Fibroblast of lung (primary cell): ENCODE results near the gene CCDC183. TPM values are rescaled to one million over a fixed set of nuclear protein-coding genes. Genes with fewer than 3 reads are reported as not detected.

Experiments used
- DNase-seq, 2 donors: peaks; one replicate each; pipeline versions ENCODE4 v3.0.0 to v3.0.0-alpha.2; 2010; ENCODE audit warnings: low read depth in 2 of 2
- H2AFZ ChIP-seq: 2 replicates; pipeline ENCODE4 v1.5.1; 2012; ENCODE audit warnings: low read length, control low read depth, inconsistent platforms
- H3K27ac ChIP-seq: 2 replicates; pipeline ENCODE4 v1.5.1; 2011; ENCODE audit warnings: low read length, control low read depth; ENCODE audit not compliant: insufficient read depth
- H3K27me3 ChIP-seq: 2 replicates; pipeline ENCODE4 v1.5.1; 2011; ENCODE audit warnings: mild to moderate bottlenecking, low read length; ENCODE audit not compliant: control insufficient read depth, insufficient read depth
- H3K36me3 ChIP-seq: 2 replicates; pipeline ENCODE4 v1.5.1; 2011; ENCODE audit warnings: low read length; ENCODE audit not compliant: control insufficient read depth, insufficient read depth
- H3K4me1 ChIP-seq: 2 replicates; pipeline ENCODE4 v1.5.1; 2011; ENCODE audit warnings: low read length; ENCODE audit not compliant: control insufficient read depth, insufficient read depth; ENCODE audit errors: extremely low read depth
- H3K4me2 ChIP-seq: 2 replicates; pipeline ENCODE4 v1.5.1; 2011; ENCODE audit warnings: low read length, control low read depth; ENCODE audit not compliant: insufficient read depth; ENCODE audit errors: extremely low read depth
- H3K4me3 ChIP-seq, 4 experiments: fragments of 200-600 bp in 1 of 4; sonication (generic) in 1 of 4; replicated peaks in 1 of 4; 2 replicates each; pipeline ENCODE4 v1.5.1; 2011 to 2016; ENCODE audit warnings: low read length in 4 of 4, low read depth in 3 of 4, mild to moderate bottlenecking in 3 of 4, control low read depth in 2 of 4, inconsistent platforms in 1 of 4, mixed read lengths in 1 of 4; ENCODE audit not compliant: insufficient read depth in 1 of 4; ENCODE audit errors: control extremely low read depth in 1 of 4
- H3K79me2 ChIP-seq: 2 replicates; pipeline ENCODE4 v1.5.1; 2012; ENCODE audit warnings: mild to moderate bottlenecking, low read length, inconsistent platforms; ENCODE audit not compliant: control insufficient read depth, insufficient read depth
- H3K9ac ChIP-seq: 2 replicates; pipeline ENCODE4 v1.5.1; 2011; ENCODE audit warnings: mild to moderate bottlenecking, low read length, control low read depth; ENCODE audit not compliant: insufficient read depth
- H3K9me3 ChIP-seq: 2 replicates; pipeline ENCODE4 v1.5.1; 2012; ENCODE audit warnings: low read depth, low read length; ENCODE audit not compliant: control insufficient read depth, insufficient read depth
- H4K20me1 ChIP-seq: 2 replicates; pipeline ENCODE4 v1.5.1; 2011; ENCODE audit warnings: low read length; ENCODE audit not compliant: control insufficient read depth, insufficient read depth; ENCODE audit errors: extremely low read depth
- EZH2 ChIP-seq: IDR thresholded peaks from 2 replicates; pipeline ENCODE4 v1.5.1; 2012; ENCODE audit warnings: low read length, control low read depth, mild to moderate bottlenecking; ENCODE audit errors: missing control alignments
- polyA plus RNA-seq, 2 donors: library from polyadenylated mRNA; depleted of rRNA in 1 of 2; stranded (reverse) in 1 of 2; unstranded in 1 of 2; fragments of >200 nt; gene quantifications; 2 replicates each; pipeline ENCODE4 v1.2.1, GENCODE V29; 2011 to 2012; ENCODE audit warnings: missing spikeins in 1 of 2
- total RNA-seq: library from RNA; depleted of rRNA; stranded (reverse); fragments of >200 nt; gene quantifications from 2 replicates; pipeline ENCODE4 v1.2.1, GENCODE V29; 2014
- TF ChIP-seq, protein P1 (sequence below), 2 donors: IDR thresholded peaks in 1 of 2; conservative IDR thresholded peaks in 1 of 2; 1 replicate in 1 of 2; 2 replicates in 1 of 2; pipeline ENCODE4 v1.5.1; 2011 to 2012; ENCODE audit warnings: low read length in 2 of 2, control low read depth in 1 of 2, inconsistent platforms in 1 of 2, low read depth in 1 of 2, mild to moderate bottlenecking in 1 of 2

The CCDC183 gene
- total and polyA plus RNA-seq, 2 donors (not counting 1 experiment from before 2014, with no cell fraction given), result 0.35 to 0.99 TPM

DNA sequence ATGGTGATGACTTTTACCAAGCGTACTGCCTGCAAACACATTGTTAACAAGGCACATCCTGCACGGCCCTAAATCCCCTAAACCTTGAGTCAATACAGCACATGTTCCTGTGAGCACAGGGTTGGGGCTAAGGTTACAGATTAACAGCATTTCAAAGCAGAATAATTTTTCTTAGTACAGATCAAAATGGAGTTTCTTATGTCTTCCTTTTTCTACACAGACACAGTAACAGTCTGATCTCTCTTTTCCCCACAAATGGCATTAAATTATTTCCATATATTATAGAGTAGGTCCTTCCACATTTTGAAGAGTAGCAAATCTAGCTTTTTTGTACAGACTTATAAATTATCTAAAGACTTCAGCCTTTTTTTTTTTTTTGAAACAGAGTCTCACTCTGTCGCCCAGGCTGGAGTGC lies 6.6 kb upstream of the CCDC183 start:
- no peaks in the 10 kb centered on the region for H4K20me1 ChIP-seq
- peaks cover 4% of the 10 kb centered on the region for H3K4me1 ChIP-seq
- no peak for DNase-seq
- peaks cover 2% of the 10 kb centered on the region for H3K36me3 ChIP-seq
- no peaks in the 10 kb centered on the region for H3K27me3 ChIP-seq
- H3K4me3 ChIP-seq, result no peak overlapping the region
- H3K27ac ChIP-seq, result no peak overlapping the region
- TF ChIP-seq EZH2, result no peak
- TF ChIP-seq, protein P1, sequence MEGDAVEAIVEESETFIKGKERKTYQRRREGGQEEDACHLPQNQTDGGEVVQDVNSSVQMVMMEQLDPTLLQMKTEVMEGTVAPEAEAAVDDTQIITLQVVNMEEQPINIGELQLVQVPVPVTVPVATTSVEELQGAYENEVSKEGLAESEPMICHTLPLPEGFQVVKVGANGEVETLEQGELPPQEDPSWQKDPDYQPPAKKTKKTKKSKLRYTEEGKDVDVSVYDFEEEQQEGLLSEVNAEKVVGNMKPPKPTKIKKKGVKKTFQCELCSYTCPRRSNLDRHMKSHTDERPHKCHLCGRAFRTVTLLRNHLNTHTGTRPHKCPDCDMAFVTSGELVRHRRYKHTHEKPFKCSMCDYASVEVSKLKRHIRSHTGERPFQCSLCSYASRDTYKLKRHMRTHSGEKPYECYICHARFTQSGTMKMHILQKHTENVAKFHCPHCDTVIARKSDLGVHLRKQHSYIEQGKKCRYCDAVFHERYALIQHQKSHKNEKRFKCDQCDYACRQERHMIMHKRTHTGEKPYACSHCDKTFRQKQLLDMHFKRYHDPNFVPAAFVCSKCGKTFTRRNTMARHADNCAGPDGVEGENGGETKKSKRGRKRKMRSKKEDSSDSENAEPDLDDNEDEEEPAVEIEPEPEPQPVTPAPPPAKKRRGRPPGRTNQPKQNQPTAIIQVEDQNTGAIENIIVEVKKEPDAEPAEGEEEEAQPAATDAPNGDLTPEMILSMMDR (conservative IDR thresholded peaks at IDR 0.05 in 1 of 2, IDR thresholded peaks at IDR 0.05 in 1 of 2; ENCODE audit: low read depth in 1 of 2, low read length in 2 of 2), result no peak
- H3K9me3 ChIP-seq, result no peaks in the 10 kb centered on the region
- H2AFZ ChIP-seq, result no peak overlapping the region
- H3K79me2 ChIP-seq, result peaks cover 4% of the 10 kb centered on the region
- no peak overlapping the region for H3K9ac ChIP-seq
- no peak overlapping the region for H3K4me2 ChIP-seq

DNA sequence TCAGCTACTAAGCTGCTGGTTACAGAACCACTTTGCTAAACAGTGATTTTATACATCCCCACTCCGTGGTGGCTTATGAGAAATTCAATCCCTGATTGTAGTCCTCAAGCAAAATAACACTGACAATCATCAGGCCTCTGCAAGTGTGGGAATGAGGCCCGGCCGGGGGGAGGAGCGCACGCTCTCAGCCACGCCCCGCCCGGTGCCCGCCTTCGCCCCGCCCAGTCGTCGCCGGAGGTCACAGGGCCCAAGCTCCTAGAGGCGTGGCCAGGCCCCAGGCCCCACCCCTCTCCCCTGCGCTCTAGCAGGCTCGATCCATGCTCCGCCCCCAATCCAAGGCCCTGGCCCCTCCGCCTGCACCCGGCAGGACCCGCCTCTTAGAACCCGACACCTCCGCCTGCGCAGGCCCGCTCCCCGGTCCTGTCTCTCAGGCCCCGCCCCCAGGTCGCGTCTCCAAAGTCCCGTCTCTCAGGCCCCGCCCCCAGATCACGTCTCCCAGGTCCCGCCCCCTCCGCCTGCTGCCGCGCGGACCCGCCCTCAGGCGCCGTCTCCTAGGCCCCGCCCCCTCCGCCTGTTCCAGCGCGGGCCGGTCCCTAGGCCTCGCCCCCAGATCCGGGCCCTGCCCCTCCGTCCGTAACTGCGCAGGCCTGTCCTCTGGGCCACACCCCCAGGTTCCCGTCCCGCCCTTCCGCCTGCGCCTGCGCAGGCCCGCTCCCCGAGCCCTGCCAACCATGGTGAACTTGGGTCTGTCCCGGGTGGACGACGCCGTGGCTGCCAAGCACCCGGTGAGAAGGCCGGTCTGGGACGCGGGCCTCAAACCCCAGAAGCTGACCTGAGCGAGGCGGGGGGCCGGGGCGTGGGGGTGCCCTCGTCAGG lies 5.3 kb upstream of the CCDC183 start, which contains the start of gene TMEM141:
Gene TMEM141 (plus strand): TSS at position 705 of the 876 bp plus-strand sequence. CDS start 27 bp downstream, at position 732.
- no peaks in the 10 kb centered on the region for H4K20me1 ChIP-seq
- H3K27me3 ChIP-seq, result no peaks in the 10 kb centered on the region
- peak within 1 kb of the TSS; percentile 90 for H3K4me2 ChIP-seq
- H2AFZ ChIP-seq, result peak within 1 kb of the TSS; percentile 60
- peaks cover 4% of the 10 kb centered on the region for H3K4me1 ChIP-seq
- no peak for TF ChIP-seq EZH2
- TF ChIP-seq, protein P1 (conservative IDR thresholded peaks at IDR 0.05 in 1 of 2, IDR thresholded peaks at IDR 0.05 in 1 of 2; ENCODE audit: low read depth in 1 of 2, low read length in 2 of 2), result no peak
- peak within 1 kb of the TSS; percentile 48 for H3K27ac ChIP-seq
- H3K9ac ChIP-seq, result peak within 1 kb of the TSS; percentile 71
- H3K36me3 ChIP-seq, result peaks cover 2% of the 10 kb centered on the region
- H3K9me3 ChIP-seq, result no peaks in the 10 kb centered on the region
- peaks cover 4% of the 10 kb centered on the region for H3K79me2 ChIP-seq
- peak; percentile 97 to 99 for DNase-seq
- H3K4me3 ChIP-seq, result peak within 1 kb of the TSS; percentile 80 to 91 (median 90)

DNA sequence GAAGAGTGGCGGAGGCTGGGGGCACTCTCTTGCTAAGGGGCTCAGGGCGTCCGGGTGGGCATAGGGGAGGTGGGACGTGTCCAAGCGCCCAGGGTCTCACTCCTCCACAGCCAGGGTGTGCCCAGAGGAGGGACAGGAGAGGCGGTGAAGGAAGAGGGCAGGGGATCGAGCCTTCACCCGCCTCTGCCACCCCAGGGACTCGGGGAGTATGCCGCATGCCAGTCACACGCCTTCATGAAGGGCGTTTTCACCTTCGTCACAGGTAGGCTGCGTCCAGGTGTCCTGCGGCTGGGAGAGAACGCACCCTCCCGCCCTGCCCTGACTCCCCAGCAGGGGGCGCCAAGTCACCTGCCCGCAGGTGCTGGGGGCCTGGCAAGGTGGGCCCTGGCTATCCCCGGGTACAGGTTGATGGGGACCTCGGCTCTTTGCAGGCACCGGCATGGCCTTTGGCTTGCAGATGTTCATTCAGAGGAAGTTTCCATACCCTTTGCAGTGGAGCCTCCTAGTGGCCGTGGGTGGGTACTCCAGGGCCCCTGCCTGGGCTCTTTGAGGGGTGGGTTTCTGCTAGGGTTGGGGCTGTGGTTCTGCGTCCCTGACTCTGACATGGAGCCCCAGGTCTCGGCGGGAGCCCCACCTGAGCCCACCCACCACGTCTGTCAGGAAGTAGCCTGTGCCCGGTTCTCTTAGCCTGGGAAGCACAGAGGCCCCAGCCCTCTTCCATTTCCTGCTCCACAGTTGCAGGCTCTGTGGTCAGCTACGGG lies 4.4 kb upstream of the CCDC183 start:
- H3K4me3 ChIP-seq, result peak overlapping the region; percentile 80 to 91 (median 90)
- H3K79me2 ChIP-seq, result peaks cover 4% of the 10 kb centered on the region
- H3K4me1 ChIP-seq, result peaks cover 4% of the 10 kb centered on the region
- H3K27ac ChIP-seq, result peak overlapping the region; percentile 48
- no peaks in the 10 kb centered on the region for H3K9me3 ChIP-seq
- H3K36me3 ChIP-seq, result peaks cover 2% of the 10 kb centered on the region
- H3K9ac ChIP-seq, result peak overlapping the region; percentile 71
- no peaks in the 10 kb centered on the region for H4K20me1 ChIP-seq
- peaks cover 7% of the 10 kb centered on the region for H3K27me3 ChIP-seq
- peak overlapping the region; percentile 90 for H3K4me2 ChIP-seq
- TF ChIP-seq, protein P1 (conservative IDR thresholded peaks at IDR 0.05 in 1 of 2, IDR thresholded peaks at IDR 0.05 in 1 of 2; ENCODE audit: low read depth in 1 of 2, low read length in 2 of 2), result peak; percentile 81 to 96
- no peak for TF ChIP-seq EZH2
- DNase-seq, result no peak
- H2AFZ ChIP-seq, result peak overlapping the region; percentile 60
